K562 (cell line): ENCODE measurements around the gene ARID3A. TPM values are rescaled to one million over a fixed set of nuclear protein-coding genes. Genes with fewer than 3 reads are reported as not detected.

Source experiments
- ATAC-seq: fragments of 200-7000 bp; cut with Tn5 transposase; 3 replicates; pipeline ENCODE4 v1.9.1; 2020; ENCODE audit warnings: moderate library complexity
- BruUV-seq: library from RNA; stranded (reverse); fragments of 400-500 nt; replicated peaks from 2 replicates; lab custom pipeline; 2021; lab: Mats Ljungman, UMichigan
- CTCF ChIA-PET: fragments of 300-600 bp; formaldehyde crosslinking; extraction: SDS; loops from one replicate; lab custom pipeline; 2021; ENCODE audit warnings: low intra/inter-chr PET ratio; lab: Yijun Ruan, JAX
- POLR2A ChIA-PET: fragments of 300-600, 350-650 bp; sonication (Branson Sonifier 250); formaldehyde crosslinking; extraction: SDS; loops from one replicate; lab custom pipeline; 2021; ENCODE audit warnings: antibody characterized with exemption, inconsistent platforms; lab: Yijun Ruan, JAX
- DNase-seq, 4 experiments: peaks; one replicate each; pipeline versions ENCODE4 v3.0.0 to v3.0.0-alpha.2; 2011 to 2018; ENCODE audit warnings: low spot score in 3 of 4, mixed read lengths in 3 of 4; ENCODE audit errors: extremely low read depth in 1 of 4
- FAIRE-seq: peaks from 2 replicates; lab custom pipeline; 2011; peaks lifted over from hg19 to GRCh38; lab: Jason Lieb, UNC
- H2AFZ ChIP-seq: 2 replicates; pipeline ENCODE4 v1.6.0; 2011; ENCODE audit warnings: low read depth, low read length, control low read depth, inconsistent platforms
- H3K27ac ChIP-seq: fragments of 200-600 bp; 3 replicates; pipeline ENCODE4 v1.8.0; 2011; ENCODE audit warnings: low read depth, mild to moderate bottlenecking, control low read depth, inconsistent platforms, low read length, moderate library complexity, mixed read lengths; ENCODE audit errors: extremely low read depth
- H3K27me3 ChIP-seq, 2 experiments: fragments of 300-600 bp in 1 of 2; 2 replicates in 1 of 2; 3 replicates in 1 of 2; pipeline versions ENCODE4 v1.6.0 to v1.8.0; 2011; ENCODE audit warnings: inconsistent platforms in 2 of 2, low read length in 2 of 2, mild to moderate bottlenecking in 1 of 2, mixed read lengths in 1 of 2, moderate library complexity in 1 of 2; ENCODE audit not compliant: control insufficient read depth in 2 of 2, insufficient read depth in 2 of 2
- H3K36me3 ChIP-seq: fragments of 300-600 bp; 3 replicates; pipeline ENCODE4 v1.8.0; 2011; ENCODE audit warnings: mild to moderate bottlenecking, low read length, inconsistent platforms; ENCODE audit not compliant: control insufficient read depth, insufficient read depth
- H3K4me1 ChIP-seq, 2 experiments: fragments of 200-600 bp in 1 of 2; replicated peaks in 1 of 2; 2 replicates in 1 of 2; 3 replicates in 1 of 2; pipeline versions ENCODE4 v1.5.1 to v1.8.0; 2011; ENCODE audit warnings: inconsistent platforms in 2 of 2, low read length in 2 of 2, mild to moderate bottlenecking in 1 of 2, mixed read lengths in 1 of 2, moderate library complexity in 1 of 2; ENCODE audit not compliant: control insufficient read depth in 2 of 2, insufficient read depth in 2 of 2
- H3K4me2 ChIP-seq: 2 replicates; pipeline ENCODE4 v1.6.1; 2011; ENCODE audit warnings: low read length, control low read depth, inconsistent platforms, mixed read lengths; ENCODE audit not compliant: insufficient read depth
- H3K4me3 ChIP-seq: fragments of 200-600 bp; sonication (generic), shearing (Covaris generic); 2 replicates; pipeline ENCODE4 v1.5.1; 2016; ENCODE audit warnings: control low read depth, inconsistent platforms
- H3K79me2 ChIP-seq: fragments of 200-600 bp; 3 replicates; pipeline ENCODE4 v1.8.0; 2011; ENCODE audit warnings: low read length, inconsistent platforms; ENCODE audit not compliant: control insufficient read depth, insufficient read depth
- H3K9ac ChIP-seq, 2 experiments: 2 replicates each; pipeline versions ENCODE4 v1.6.0 to v1.6.1; 2011; ENCODE audit warnings: low read depth in 2 of 2, low read length in 2 of 2, control low read depth in 1 of 2, inconsistent platforms in 1 of 2, mild to moderate bottlenecking in 1 of 2, mixed read lengths in 1 of 2; ENCODE audit not compliant: insufficient read depth in 1 of 2
- H3K9me1 ChIP-seq: one replicate; pipeline ENCODE4 v1.6.0; 2011; ENCODE audit warnings: inconsistent platforms, mild to moderate bottlenecking, low read length, moderate library complexity; ENCODE audit not compliant: control insufficient read depth, insufficient read depth
- H3K9me3 ChIP-seq: replicated peaks from 2 replicates; pipeline ENCODE4 v1.5.1; 2011; ENCODE audit warnings: low read depth, low read length, inconsistent platforms; ENCODE audit not compliant: control insufficient read depth, insufficient read depth
- H4K20me1 ChIP-seq: replicated peaks from 2 replicates; pipeline ENCODE4 v1.6.1; 2011; ENCODE audit warnings: low read length, inconsistent platforms, mixed read lengths; ENCODE audit not compliant: control insufficient read depth, insufficient read depth
- PCBP1 ChIP-seq: fragments of 200-400 bp; formaldehyde crosslinking; IDR thresholded peaks from 2 replicates; pipeline ENCODE4 v1.6.1; 2018; ENCODE audit warnings: mild to moderate bottlenecking, low read depth, low read length; ENCODE audit not compliant: poor library complexity, severe bottlenecking
- RBM22 ChIP-seq: fragments of 200-400 bp; formaldehyde crosslinking; IDR thresholded peaks from 2 replicates; pipeline ENCODE4 v1.6.1; 2018; ENCODE audit warnings: low read length, low read depth; ENCODE audit not compliant: poor library complexity, severe bottlenecking
- ZNF780A ChIP-seq: fragments of 250-450 bp; sonication (Bioruptor Pico); IDR thresholded peaks from 2 replicates; pipeline ENCODE4 v1.5.0; 2021; ENCODE audit warnings: mild to moderate bottlenecking
- WGBS: fragments of 100-300 bp; shearing (Covaris generic); methylation state at CpG from one replicate; pipeline ENCODE4 v1.1.6; 2016; ENCODE audit warnings: low coverage, mixed read lengths; ENCODE audit not compliant: insufficient coverage; ENCODE audit errors: missing lambda C conversion rate; 5-methylcytosine and 5-hydroxymethylcytosine counted together
- in situ Hi-C: fragments of 300-500 bp; cut with MboI; formaldehyde crosslinking; loops from 4 replicates; pipeline ENCODE4 v1.15.0; 2018; ENCODE audit warnings: inconsistent platforms, mixed read lengths
- intact Hi-C: fragments of 100-400 bp; cut with micrococcal nuclease; formaldehyde crosslinking; loops from 2 replicates; pipeline ENCODE4 v1.14.2; 2022
- polyA plus RNA-seq, 8 experiments: library from polyadenylated mRNA; depleted of rRNA in 4 of 8; stranded (reverse) in 5 of 8; unstranded in 3 of 8; fragments of >200 nt; fragmentation: Nextera tagmentation in 2 of 8; fragmentation: Illumina TruSeq in 1 of 8; extraction: Ambion mirVana in 2 of 8; extraction: Trizol in 1 of 8; gene quantifications; 2 replicates each; pipeline versions ENCODE4 v1.2.1 to v1.2.3, GENCODE V29; 2011 to 2014; ENCODE audit warnings: inconsistent platforms in 1 of 8, missing spikeins in 1 of 8
- total RNA-seq, 7 experiments: library from RNA; depleted of rRNA in 6 of 7; stranded (reverse); fragments of >200 nt in 6 of 7; fragmentation: Illumina TruSeq in 2 of 7; extraction: Trizol in 2 of 7; gene quantifications; 2 replicates each; pipeline versions ENCODE4 v1.2.1 to v1.2.3, GENCODE V29; 2011 to 2021; ENCODE audit warnings: low replicate concordance in 1 of 7

ARID3A gene
- total and polyA plus RNA-seq, 9 of the 15 experiments (the other 6 are each of a cell fraction or from before 2014, with no cell fraction given): 1.4 to 118 (median 31.2) TPM

DNA sequence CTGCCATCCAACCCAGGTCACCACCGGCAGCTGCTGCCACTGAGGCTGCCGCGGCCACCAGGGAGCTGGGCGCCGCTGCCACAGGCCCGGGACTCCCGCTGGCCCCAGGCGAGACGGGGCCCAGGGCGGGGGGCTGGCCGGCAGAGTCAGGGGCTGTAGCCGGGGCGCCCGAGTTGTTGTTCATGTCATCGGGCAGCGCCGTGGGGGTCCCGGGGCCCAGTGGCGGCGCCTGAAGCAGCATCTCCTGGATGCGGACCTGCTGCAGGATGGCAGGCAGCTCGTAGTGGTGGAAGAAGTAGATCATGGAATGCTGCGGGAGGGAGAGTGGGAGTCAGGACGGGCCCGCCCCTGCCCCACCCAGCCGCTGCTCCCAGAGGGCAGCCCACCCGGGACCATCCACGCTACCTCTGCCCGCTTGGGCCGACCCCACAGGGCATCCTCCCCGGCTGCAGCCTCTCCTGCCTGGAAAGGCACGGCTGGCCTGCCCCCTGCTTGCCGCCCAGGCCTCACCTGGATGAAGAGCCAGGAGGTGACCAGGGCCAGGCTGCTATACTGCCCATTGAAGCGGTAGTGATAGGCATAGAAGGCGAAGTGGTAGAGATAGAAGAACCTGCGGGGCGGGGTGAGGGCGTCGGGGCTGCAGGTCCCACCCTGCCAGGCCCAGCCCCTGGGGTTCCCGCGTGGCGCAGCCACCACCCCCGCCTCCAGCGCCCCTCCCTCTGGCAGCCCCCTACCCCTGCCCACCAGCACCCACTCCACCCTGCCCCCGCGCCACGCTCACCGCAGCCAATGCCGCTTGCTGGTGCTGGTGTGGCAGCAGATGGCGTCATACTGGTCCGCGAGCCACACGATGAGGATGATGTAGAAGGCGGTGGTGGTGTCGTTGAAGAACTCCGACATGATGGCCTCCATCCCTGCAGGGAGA lies 85.0 kb downstream of the ARID3A start:
- DNase-seq: no peak
- Histone ChIP-seq H3K4me3 (no peak overlapping the region), H3K36me3 (peaks cover 67% of the 10 kb centered on the region; the same call in 2 of the 3 replicates), H3K9me3 (no peaks in the 10 kb centered on the region), H3K4me1 (peaks cover 0 to 82% of the 10 kb centered on the region in 2 experiments; a peak in 2 of 5 replicates), H3K79me2 (peaks cover 28% of the 10 kb centered on the region), H3K27me3 (no peaks in the 10 kb centered on the region), H3K27ac (no peak overlapping the region), H2AFZ (no peak overlapping the region), H3K4me2 (no peak overlapping the region), H3K9me1 (no peaks in the 10 kb centered on the region), H4K20me1 (peaks cover 7% of the 10 kb centered on the region; the same call in 1 of the 2 replicates), H3K9ac (no peak overlapping the region)
- intact Hi-C loops (no loop called here), in situ Hi-C loops (no loop called here)
- CTCF ChIA-PET: no interaction called here
- no peak for ATAC-seq
- no peak for FAIRE-seq
- WGBS: 93% methylated on average over 19 of the region's 56 CpGs
- POLR2A ChIA-PET: interaction anchor here (0.6 to 1.7 kb wide), 2 partner anchors 9 to 137 kb away, joined by 3 to 7 read pairs; no protein-coding TSS in a partner anchor
- no TSS peak for BruUV-seq
- TF ChIP-seq ZNF780A (CRISPR knock-in tag) (no peak), PCBP1 (no peak), RBM22 (peak; percentile 6)
